Mammary epithelial cell (primary cell): Measurements from ENCODE around the gene CACNA1G.

Source experiments
- EZH2 ChIP-seq: IDR thresholded peaks from 2 replicates; pipeline ENCODE4 v1.6.1; 2012; ENCODE audit warnings: low read length, inconsistent platforms, borderline replicate concordance
- TF ChIP-seq, protein P1 (sequence below), 2 donors: IDR thresholded peaks in 1 of 2; conservative IDR thresholded peaks in 1 of 2; 2 replicates each; pipeline ENCODE4 v1.5.1; 2011 to 2012; ENCODE audit warnings: inconsistent platforms in 2 of 2, low read length in 2 of 2, mild to moderate bottlenecking in 2 of 2, control low read depth in 1 of 2, low read depth in 1 of 2; ENCODE audit not compliant: insufficient read depth in 1 of 2; ENCODE audit errors: extremely low read depth in 1 of 2

DNA sequence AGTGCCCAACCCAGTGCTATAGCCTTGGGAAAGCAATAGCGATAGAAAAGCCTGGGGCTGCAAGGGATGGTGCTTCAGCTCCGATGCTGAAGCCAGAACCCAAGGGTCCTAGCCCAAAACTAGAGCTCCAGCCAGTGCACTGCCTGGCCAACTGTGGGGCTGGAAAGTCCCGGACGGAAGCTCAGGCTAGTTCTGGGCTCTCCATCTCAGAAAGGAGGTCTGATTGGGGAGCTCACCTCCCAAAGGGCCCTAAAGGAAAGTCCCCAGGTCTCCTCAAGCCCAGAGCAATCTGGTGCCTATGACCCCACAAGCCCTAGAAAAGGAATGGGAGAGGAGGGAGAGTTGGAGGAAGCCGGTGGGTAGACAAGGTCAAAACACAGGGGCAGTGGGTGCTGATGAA, 72.1 kb downstream of the CACNA1G start:
- TF ChIP-seq, protein P1, sequence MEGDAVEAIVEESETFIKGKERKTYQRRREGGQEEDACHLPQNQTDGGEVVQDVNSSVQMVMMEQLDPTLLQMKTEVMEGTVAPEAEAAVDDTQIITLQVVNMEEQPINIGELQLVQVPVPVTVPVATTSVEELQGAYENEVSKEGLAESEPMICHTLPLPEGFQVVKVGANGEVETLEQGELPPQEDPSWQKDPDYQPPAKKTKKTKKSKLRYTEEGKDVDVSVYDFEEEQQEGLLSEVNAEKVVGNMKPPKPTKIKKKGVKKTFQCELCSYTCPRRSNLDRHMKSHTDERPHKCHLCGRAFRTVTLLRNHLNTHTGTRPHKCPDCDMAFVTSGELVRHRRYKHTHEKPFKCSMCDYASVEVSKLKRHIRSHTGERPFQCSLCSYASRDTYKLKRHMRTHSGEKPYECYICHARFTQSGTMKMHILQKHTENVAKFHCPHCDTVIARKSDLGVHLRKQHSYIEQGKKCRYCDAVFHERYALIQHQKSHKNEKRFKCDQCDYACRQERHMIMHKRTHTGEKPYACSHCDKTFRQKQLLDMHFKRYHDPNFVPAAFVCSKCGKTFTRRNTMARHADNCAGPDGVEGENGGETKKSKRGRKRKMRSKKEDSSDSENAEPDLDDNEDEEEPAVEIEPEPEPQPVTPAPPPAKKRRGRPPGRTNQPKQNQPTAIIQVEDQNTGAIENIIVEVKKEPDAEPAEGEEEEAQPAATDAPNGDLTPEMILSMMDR (conservative IDR thresholded peaks at IDR 0.05 in 1 of 2, IDR thresholded peaks at IDR 0.05 in 1 of 2; ENCODE audit: extremely low read depth in 1 of 2, insufficient read depth in 1 of 2, low read depth in 1 of 2, low read length in 2 of 2): no peak
- no peak for TF ChIP-seq EZH2
